ENCODE results near the gene GALK1. TPM values are rescaled to one million over a fixed set of nuclear protein-coding genes. Genes with fewer than 3 reads are reported as not detected.

Gene GALK1
- total RNA-seq, 2 experiments from 2014 or later: 40.0 to 40.6 TPM

- no peaks in the 10 kb centered on the region for H3K36me3 Mint-ChIP-seq (ENCODE audit: low read depth)
These were observed 13.2 kb downstream of the GALK1 start for GRCh38 chr17:75751676-75752404.

GRCh38 chr17:75750661-75751423 is 14.2 kb downstream of the GALK1 start:
- no peaks in the 10 kb centered on the region for H3K36me3 Mint-ChIP-seq (ENCODE audit: low read depth)
- ChIA-PET POLR2A (interaction anchor here (0.6 to 1.2 kb wide), 2 partner anchors 28 to 78 kb away, joined by 3 to 5 read pairs; no protein-coding TSS in a partner anchor), CTCF (interaction anchor here (0.6 to 7.4 kb wide), 13 partner anchors 9 to 126 kb away, joined by 3 to 149 read pairs (median 5); partner anchors contain the start of genes GALK1, SMIM5 and UNC13D)
- peaks cover 21% of the 10 kb centered on the region for H3K4me1 Mint-ChIP-seq
- no peak for DNase-seq
- peaks cover 9% of the 10 kb centered on the region for H3K27me3 Mint-ChIP-seq
- no peak overlapping the region for H3K4me3 Mint-ChIP-seq
- no peak overlapping the region for H3K27ac Mint-ChIP-seq
- H3K9me3 Mint-ChIP-seq: no peaks in the 10 kb centered on the region

More at GRCh38 chr17:75751676-75752404, 13.2 kb downstream of the GALK1 start:
- ChIA-PET CTCF (interaction anchor here (0.6 to 7.4 kb wide), 14 partner anchors 8 to 127 kb away, joined by 3 to 149 read pairs (median 14); partner anchors contain the start of genes GALK1 and SMIM5), POLR2A (interaction anchor here (0.6 to 3.0 kb wide), 5 partner anchors 12 to 103 kb away, joined by 3 to 39 read pairs (median 8); partner anchors contain the start of genes GALK1 and WBP2)
- no peak overlapping the region for H3K4me3 Mint-ChIP-seq
- H3K9me3 Mint-ChIP-seq: no peaks in the 10 kb centered on the region
- no peak for DNase-seq
- peaks cover 9% of the 10 kb centered on the region for H3K27me3 Mint-ChIP-seq
- no peak overlapping the region for H3K27ac Mint-ChIP-seq
- peaks cover 21% of the 10 kb centered on the region for H3K4me1 Mint-ChIP-seq

DNA sequence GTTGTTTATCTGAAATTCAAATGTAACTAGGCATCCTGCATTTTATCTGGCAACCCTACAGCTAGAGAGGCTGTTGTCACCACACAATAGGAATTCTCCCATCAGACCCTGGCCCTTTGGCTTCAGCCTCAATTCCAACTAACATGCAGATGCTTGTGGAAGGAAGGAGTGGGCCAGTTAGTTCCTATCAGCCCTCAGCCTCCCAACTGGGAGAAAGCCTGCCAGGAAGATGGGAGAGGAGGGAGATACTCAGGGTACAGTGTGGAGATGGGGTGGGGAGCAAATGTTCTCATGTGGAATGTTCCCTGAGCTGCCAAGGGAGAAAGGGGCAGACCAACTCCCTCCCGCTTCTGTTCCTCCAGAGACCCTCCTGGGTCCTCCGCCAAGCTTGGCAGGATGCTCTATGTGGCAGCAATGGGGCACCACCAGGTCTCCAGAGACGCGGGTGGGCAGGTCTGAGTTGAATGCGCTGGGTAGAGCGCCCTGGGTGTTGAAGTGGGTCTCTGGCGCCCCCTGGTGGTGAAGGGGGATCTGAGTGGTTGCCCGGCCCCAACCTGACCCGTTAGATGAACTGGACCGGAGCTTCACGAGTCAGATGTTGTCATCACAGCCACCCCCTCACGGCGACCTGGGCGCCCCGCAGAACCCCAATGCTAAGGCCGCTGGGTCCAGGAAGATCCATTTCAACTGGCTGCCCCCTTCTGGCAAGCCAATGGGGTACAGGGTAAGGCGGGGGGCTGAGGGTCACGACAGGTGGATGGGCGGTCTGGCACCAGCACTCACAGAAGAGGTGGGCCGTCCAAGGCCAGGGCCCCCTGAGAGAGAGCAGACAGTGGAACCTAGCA is 15.2 kb downstream of the GALK1 start:
- H3K4me3 Mint-ChIP-seq: no peak overlapping the region
- ChIA-PET CTCF (interaction anchor here (0.5 to 7.4 kb wide), 29 partner anchors 10 to 427 kb away, joined by 3 to 149 read pairs (median 5); partner anchors contain the start of genes GALK1, RECQL5, SAP30BP and SMIM5), POLR2A (interaction anchor here (0.7 to 0.9 kb wide), 2 partner anchors 105 to 108 kb away, joined by 3 read pairs; partner anchors contain the start of gene WBP2)
- no peaks in the 10 kb centered on the region for H3K9me3 Mint-ChIP-seq
- H3K27ac Mint-ChIP-seq: no peak overlapping the region
- no peaks in the 10 kb centered on the region for H3K36me3 Mint-ChIP-seq (ENCODE audit: low read depth)
- H3K4me1 Mint-ChIP-seq: peaks cover 19% of the 10 kb centered on the region
- peaks cover 9% of the 10 kb centered on the region for H3K27me3 Mint-ChIP-seq
- peak; percentile 88 for DNase-seq

- H3K36me3 Mint-ChIP-seq (ENCODE audit: low read depth): no peaks in the 10 kb centered on the region
- POLR2A ChIA-PET: interaction anchor here (1.0 to 1.1 kb wide), 2 partner anchors 27 to 83 kb away, joined by 3 read pairs; no protein-coding TSS in a partner anchor
- no peak overlapping the region for H3K27ac Mint-ChIP-seq
- CTCF ChIA-PET: interaction anchor here (0.6 to 7.4 kb wide), 31 partner anchors 10 to 222 kb away, joined by 3 to 149 read pairs (median 6); partner anchors contain the start of genes GALK1, ITGB4, RECQL5 and SAP30BP
- no peak overlapping the region for H3K4me3 Mint-ChIP-seq
- peaks cover 9% of the 10 kb centered on the region for H3K27me3 Mint-ChIP-seq
- H3K4me1 Mint-ChIP-seq: peaks cover 12% of the 10 kb centered on the region
- no peaks in the 10 kb centered on the region for H3K9me3 Mint-ChIP-seq
- DNase-seq: no peak
These were observed 16.3 kb downstream of the GALK1 start for GRCh38 chr17:75748706-75749105.

DNA sequence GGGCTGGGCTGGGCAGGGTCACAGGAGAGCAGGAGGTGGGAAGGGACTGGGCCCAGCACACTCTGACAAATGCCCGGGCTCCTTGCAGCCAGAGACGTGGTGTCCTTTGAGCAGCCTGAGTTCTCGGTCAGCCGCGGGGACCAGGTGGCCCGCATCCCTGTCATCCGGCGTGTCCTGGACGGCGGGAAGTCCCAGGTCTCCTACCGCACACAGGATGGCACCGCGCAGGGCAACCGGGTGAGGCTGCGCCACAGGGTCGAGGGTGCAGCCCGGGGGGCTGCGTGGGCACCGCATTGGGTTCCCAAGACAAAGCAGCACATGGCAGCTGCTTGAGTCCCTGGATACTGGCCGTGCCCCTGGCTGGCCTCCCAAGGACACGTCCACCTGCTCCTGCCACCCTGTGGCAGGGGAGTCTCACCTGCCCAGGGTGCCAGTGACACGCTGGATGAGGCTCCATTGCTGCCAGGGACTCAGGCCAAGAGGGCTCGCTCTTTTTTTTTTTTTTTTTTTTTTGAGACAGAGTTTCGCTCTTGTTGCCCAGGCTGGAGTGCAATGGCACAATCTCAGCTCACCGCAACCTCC is 21.3 kb downstream of the GALK1 start:
- no peak for DNase-seq
- Mint-ChIP-seq H3K4me1 (peaks cover 3% of the 10 kb centered on the region), H3K36me3 (ENCODE audit: low read depth) (no peaks in the 10 kb centered on the region), H3K4me3 (no peak overlapping the region), H3K27ac (no peak overlapping the region), H3K9me3 (no peaks in the 10 kb centered on the region), H3K27me3 (peaks cover 3% of the 10 kb centered on the region)
- ChIA-PET CTCF (no interaction called here), POLR2A (no interaction called here)

- no peak for DNase-seq
- CTCF ChIA-PET: no interaction called here
- H3K27ac Mint-ChIP-seq: no peak overlapping the region
- no peaks in the 10 kb centered on the region for H3K27me3 Mint-ChIP-seq
- no peak overlapping the region for H3K4me3 Mint-ChIP-seq
- H3K36me3 Mint-ChIP-seq (ENCODE audit: low read depth): no peaks in the 10 kb centered on the region
- POLR2A ChIA-PET: no interaction called here
- H3K4me1 Mint-ChIP-seq: peaks cover 9% of the 10 kb centered on the region
- no peaks in the 10 kb centered on the region for H3K9me3 Mint-ChIP-seq
These were observed 22.7 kb downstream of the GALK1 start for GRCh38 chr17:75742337-75742736.

GRCh38 chr17:75740631-75741077 is 24.3 kb downstream of the GALK1 start:
- Mint-ChIP-seq H3K4me1 (peaks cover 9% of the 10 kb centered on the region), H3K4me3 (no peak overlapping the region)
- POLR2A ChIA-PET: no interaction called here

DNA sequence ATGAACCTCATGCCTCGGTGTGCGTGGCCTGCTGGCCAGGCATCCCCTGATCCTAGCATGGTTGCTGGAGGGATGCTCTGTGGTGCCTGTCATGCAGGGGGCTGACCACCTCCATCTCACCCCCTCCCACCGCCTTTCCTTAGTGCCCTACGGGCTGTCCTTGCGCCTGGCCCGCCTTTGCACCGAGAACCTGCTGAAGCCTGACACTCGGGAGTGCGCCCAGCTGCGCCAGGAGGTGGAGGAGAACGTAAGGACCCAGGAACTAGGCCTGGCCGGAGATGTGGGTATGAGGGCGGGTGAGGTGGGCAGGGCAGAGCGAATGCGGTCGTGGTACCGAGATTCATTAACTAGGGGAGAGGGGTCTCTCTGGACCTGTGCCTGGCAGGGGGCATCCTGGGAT is 24.8 kb downstream of the GALK1 start:
- Mint-ChIP-seq H3K9me3 (no peaks in the 10 kb centered on the region), H3K36me3 (ENCODE audit: low read depth) (no peaks in the 10 kb centered on the region), H3K27me3 (no peaks in the 10 kb centered on the region), H3K4me3 (no peak overlapping the region), H3K27ac (no peak overlapping the region), H3K4me1 (peaks cover 9% of the 10 kb centered on the region)
- no peak for DNase-seq
- POLR2A ChIA-PET: no interaction called here
- CTCF ChIA-PET: no interaction called here

More at GRCh38 chr17:75740631-75741077, 24.3 kb downstream of the GALK1 start:
- no peaks in the 10 kb centered on the region for H3K9me3 Mint-ChIP-seq
- H3K36me3 Mint-ChIP-seq (ENCODE audit: low read depth): no peaks in the 10 kb centered on the region
- CTCF ChIA-PET: no interaction called here
- no peak for DNase-seq
- H3K27ac Mint-ChIP-seq: no peak overlapping the region
- no peaks in the 10 kb centered on the region for H3K27me3 Mint-ChIP-seq

DNA sequence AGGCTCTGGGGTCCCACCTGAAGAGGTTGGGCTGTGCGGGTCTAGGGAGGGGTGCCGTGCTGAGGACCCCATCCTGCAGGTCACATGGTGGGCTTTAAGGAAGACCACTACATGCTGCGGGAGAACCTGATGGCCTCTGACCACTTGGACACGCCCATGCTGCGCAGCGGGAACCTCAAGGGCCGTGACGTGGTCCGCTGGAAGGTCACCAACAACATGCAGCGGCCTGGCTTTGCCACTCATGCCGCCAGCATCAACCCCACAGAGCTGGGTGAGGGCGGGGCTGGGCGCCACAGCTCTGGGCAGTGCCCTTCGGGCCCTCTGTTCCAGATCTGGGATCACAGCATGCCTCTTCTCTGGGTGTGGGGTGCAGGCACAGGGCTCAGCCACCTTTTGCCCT is 25.2 kb downstream of the GALK1 start:
- no peak overlapping the region for H3K4me3 Mint-ChIP-seq

DNA sequence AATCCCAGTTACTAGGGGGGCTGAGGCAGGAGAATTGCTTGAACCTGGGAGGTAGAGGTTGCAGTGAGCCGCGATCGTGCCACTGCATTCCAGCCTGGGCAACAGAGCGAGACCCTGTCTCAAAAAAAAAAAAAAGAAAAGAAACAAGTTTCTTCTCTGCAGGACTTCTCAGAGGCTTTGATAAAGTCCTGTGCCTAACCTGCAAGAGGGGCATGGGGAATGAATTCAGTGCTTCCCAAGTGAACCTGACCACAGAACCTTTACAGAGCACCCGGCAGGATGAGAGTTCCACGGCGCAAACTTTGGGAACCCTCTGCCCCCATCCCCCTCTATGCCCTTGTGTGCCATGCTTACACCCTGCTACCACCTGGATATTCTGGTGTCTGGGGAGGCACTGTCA is 25.8 kb downstream of the GALK1 start:
- no peak for DNase-seq
- ChIA-PET POLR2A (interaction anchor here (1.1 kb wide), 1 partner anchor 67 kb away, joined by 3 read pairs; no protein-coding TSS in a partner anchor), CTCF (interaction anchor here (0.6 to 1.9 kb wide), 4 partner anchors 9 to 106 kb away, joined by 3 to 34 read pairs (median 12); partner anchors contain the start of gene SMIM5)
- no peaks in the 10 kb centered on the region for H3K36me3 Mint-ChIP-seq (ENCODE audit: low read depth)
- H3K4me1 Mint-ChIP-seq: peaks cover 11% of the 10 kb centered on the region
- no peaks in the 10 kb centered on the region for H3K27me3 Mint-ChIP-seq
- no peaks in the 10 kb centered on the region for H3K9me3 Mint-ChIP-seq
- no peak overlapping the region for H3K27ac Mint-ChIP-seq
- H3K4me3 Mint-ChIP-seq: no peak overlapping the region

More for the DNA sequence above, 25.2 kb downstream of the GALK1 start:
- Mint-ChIP-seq H3K9me3 (no peaks in the 10 kb centered on the region), H3K27me3 (no peaks in the 10 kb centered on the region), H3K27ac (no peak overlapping the region), H3K4me1 (peaks cover 9% of the 10 kb centered on the region), H3K36me3 (ENCODE audit: low read depth) (no peaks in the 10 kb centered on the region)
- CTCF ChIA-PET: no interaction called here
- no peak for DNase-seq
- POLR2A ChIA-PET: no interaction called here

GRCh38 chr17:75738218-75738802 is 26.7 kb downstream of the GALK1 start:
- Mint-ChIP-seq H3K27me3 (no peaks in the 10 kb centered on the region), H3K27ac (no peak overlapping the region), H3K4me3 (no peak overlapping the region), H3K9me3 (no peaks in the 10 kb centered on the region), H3K36me3 (ENCODE audit: low read depth) (no peaks in the 10 kb centered on the region), H3K4me1 (peaks cover 11% of the 10 kb centered on the region)
- CTCF ChIA-PET: interaction anchor here (0.6 to 1.9 kb wide), 4 partner anchors 10 to 105 kb away, joined by 3 to 34 read pairs (median 12); partner anchors contain the start of gene SMIM5
- DNase-seq: peak; percentile 59
- POLR2A ChIA-PET: interaction anchor here (1.1 to 1.9 kb wide), 4 partner anchors 15 to 71 kb away, joined by 3 to 5 read pairs (median 4); partner anchors contain the start of genes RECQL5 and SAP30BP
